Left renal cortex interstitium (tissue), 4 donors: ENCODE measurements around the gene NLE1. TPM values are rescaled to one million over a fixed set of nuclear protein-coding genes. Genes with fewer than 3 reads are reported as not detected.
A peak's percentile ranks its signal among the peaks of the same experiment; 100 is the strongest.

ENCODE experiments used
- DNase-seq, 4 donors: peaks; one replicate each; pipeline ENCODE4 v3.0.0-alpha.2; 2013; ENCODE audit warnings: low read depth in 4 of 4, low spot score in 2 of 4, missing footprints in 1 of 4
- polyA plus RNA-seq, 4 donors: library from polyadenylated mRNA; unstranded; fragments of 120-200 nt; gene quantifications; one replicate each; pipeline ENCODE4 v1.2.1, GENCODE V29; 2013; ENCODE audit not compliant: insufficient read length in 4 of 4

Gene NLE1
- polyA plus RNA-seq, 4 donors = 16.7 to 22.8 (median 17.8) TPM

DNA sequence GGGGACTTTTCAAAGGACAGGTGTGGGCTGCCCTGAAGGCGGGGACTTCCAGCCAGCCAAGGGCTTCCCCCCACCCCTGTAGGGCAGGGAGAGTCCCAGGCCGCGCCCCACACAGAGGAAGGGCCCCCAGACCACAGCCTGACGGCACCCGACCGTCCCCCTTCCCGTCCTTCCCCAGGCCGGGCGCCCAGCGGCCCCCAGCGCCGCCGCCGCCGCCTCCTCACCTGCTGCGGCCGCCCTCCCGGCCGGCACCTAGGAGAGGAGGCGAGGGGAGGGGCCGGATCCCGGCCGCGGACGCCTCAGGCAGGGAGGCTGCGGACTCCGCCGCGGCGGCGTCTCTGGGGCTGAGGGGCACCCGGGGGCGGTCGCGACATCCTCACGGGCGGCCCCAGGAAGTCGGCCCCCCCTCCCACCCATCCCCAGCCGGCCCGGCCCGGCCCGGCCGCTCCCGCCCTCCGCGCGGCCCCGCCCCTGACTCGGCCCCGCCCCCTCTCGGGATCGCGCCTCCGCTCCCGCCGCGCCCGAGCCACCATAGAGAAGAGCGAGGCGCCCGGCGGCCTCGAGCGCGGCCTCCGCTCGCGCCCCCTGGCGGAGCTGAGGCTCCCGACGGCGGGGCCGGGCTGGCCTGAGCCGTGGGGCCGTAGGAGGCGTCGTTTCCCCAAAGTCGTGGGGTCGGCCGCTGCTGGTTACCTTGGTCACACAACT is 53.1 kb downstream of the NLE1 start:
- DNase-seq = peak; percentile 15 to 79 (median 65)

- DNase-seq = peak in 3 of 4 donors; percentile 31 to 34 (median 32)
Measured at GRCh38 chr17:35088356-35088880, 53.7 kb downstream of the NLE1 start.

DNA sequence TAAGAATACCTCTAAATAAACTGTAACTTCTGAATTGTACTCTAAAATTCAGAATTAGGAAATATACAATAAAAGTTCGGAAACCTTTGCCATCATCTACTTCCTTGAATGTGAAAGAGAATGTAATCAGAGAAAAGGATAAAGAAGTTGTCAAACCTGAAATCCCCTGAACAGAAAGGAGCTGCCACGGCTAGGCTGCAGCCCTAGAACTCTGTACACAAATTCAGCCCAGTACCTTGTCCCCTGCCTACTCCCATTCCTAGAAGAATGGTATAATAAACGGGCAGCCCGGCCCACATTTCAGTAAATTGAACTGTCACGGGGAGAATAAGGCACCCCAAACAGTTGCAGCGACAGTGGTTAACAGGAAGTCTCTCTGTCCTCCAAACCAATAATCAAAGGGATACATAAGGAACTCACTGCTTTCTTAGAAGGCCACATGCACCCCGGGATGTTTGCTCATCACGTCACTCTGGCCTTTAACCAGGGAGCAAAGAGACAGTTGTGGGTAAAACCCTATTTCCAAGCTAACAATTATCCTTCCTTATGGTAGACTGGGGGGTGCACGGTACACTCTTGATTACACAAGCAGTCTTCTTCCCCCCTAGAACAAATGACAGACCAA is 54.3 kb downstream of the NLE1 start:
- peak in 1 of 4 donors; percentile 15 for DNase-seq

DNA sequence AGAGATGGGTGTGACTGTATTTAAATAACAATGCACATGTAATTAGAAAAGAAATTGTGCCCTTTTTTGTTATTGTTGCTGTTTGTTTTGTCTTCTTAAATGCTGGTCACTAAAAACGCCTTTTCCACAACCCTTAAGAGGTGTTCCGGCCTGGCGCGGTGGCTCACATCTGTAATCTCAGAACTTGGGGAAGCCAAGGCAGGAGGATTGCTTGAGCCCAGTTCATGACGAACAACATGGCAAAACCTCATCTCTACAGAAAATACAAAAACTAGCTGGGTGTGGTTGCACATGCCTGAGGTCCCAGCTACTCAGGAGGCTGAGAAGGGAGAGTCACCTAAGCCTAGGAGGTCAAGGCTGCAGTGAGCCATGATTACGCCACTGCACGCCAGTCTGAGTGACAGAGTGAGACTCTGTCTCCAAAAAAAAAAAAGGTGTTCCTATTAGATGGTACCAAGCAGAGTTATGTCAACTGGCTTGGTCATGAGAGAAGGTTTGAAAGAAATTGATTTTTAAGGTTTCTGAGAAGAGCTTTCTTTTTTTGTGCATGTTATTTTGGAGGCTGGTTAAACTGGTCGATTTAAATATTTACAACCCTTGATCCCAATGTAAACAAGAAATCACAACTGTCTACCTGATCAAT is 55.1 kb downstream of the NLE1 start:
- DNase-seq = no peak

GRCh38 chr17:35086164-35086563 is 55.9 kb downstream of the NLE1 start:
- DNase-seq = no peak

- DNase-seq = no peak
Measured at GRCh38 chr17:35084987-35085386, 57.1 kb downstream of the NLE1 start.

GRCh38 chr17:35083071-35083470 is 59.0 kb downstream of the NLE1 start:
- no peak for DNase-seq

GRCh38 chr17:35082073-35082657 is 59.9 kb downstream of the NLE1 start:
- no peak for DNase-seq

GRCh38 chr17:35081638-35082037 is 60.5 kb downstream of the NLE1 start:
- DNase-seq = no peak

DNA sequence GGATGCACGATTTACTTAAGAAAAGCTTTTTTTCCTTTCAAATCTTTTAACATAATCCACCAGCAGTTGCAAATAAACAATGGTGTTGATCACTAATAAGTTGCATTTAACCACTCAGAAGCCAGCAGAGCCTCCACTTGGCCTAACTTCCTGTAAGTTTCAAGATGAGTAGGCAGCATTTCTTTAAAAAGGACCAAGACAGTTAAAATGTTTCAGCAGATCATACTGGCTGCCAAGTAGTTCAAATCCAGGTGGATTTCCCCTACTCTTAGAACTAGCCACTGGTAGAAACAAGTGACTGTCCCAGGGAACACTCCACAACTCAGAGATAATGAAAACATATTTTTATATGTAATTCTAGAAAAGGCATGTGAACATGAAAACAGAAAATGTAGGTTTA is 61.6 kb downstream of the NLE1 start:
- DNase-seq = no peak

- DNase-seq = no peak
Measured at GRCh38 chr17:35079547-35080423, 62.3 kb downstream of the NLE1 start.

Other genes starting within 250 kb of the NLE1 start
- 1 to 10 TPM; 4.3 to 7.4 (median 5.6) TPM for gene CCT6B, start 180.8 kb downstream of the NLE1 start, polyA plus RNA-seq
- gene ZNF830, start 180.8 kb downstream of the NLE1 start, polyA plus RNA-seq = 10 to 100 TPM; 23.8 to 29.0 (median 25.9) TPM
- gene LIG3, start 161.8 kb downstream of the NLE1 start, polyA plus RNA-seq = 10 to 100 TPM; 30.1 to 45.9 (median 37.3) TPM
- 10 to 100 TPM; 17.8 to 25.2 (median 22.9) TPM for gene RFFL, start 78.6 kb downstream of the NLE1 start, polyA plus RNA-seq
- gene RAD51D, start 22.4 kb downstream of the NLE1 start, polyA plus RNA-seq = 10 to 100 TPM in 3 of 4 donors, 1 to 10 TPM in 1; 9.8 to 14.5 (median 12.9) TPM
- under 1 TPM in 3 of 4 donors, not detected in 1; 0.22 to 0.27 (median 0.27) TPM for gene FNDC8, start 20.7 kb downstream of the NLE1 start, polyA plus RNA-seq
- under 1 TPM; 0.06 to 0.16 (median 0.15) TPM for gene UNC45B, start 5.5 kb upstream of the NLE1 start, polyA plus RNA-seq
- not detected for gene SLC35G3, start 52.1 kb upstream of the NLE1 start, polyA plus RNA-seq
- 10 to 100 TPM; 13.1 to 15.4 (median 14.2) TPM for gene SLFN5, start 100.8 kb upstream of the NLE1 start, polyA plus RNA-seq
- 10 to 100 TPM in 3 of 4 donors, 1 to 10 TPM in 1; 8.7 to 19.1 (median 11.3) TPM for gene SLFN11, start 231.3 kb upstream of the NLE1 start, polyA plus RNA-seq